COLO668 (cell line): ENCODE results near the gene HCAR1.
"Not testable (repeated sequence)": the region's sequence is repeated elsewhere in the genome, so short reads cannot be mapped to it uniquely, and the experiment has no call there.

Source experiments
- DNase-seq: peaks from one replicate; lab custom pipeline; 2025; ENCODE audit not compliant: unreplicated experiment; lab: John Stamatoyannopoulos, UW

Gene HCAR1

GRCh38 chr12:122722387-122722786, 8.3 kb downstream of the HCAR1 start:
- DNase-seq: no peak

DNA sequence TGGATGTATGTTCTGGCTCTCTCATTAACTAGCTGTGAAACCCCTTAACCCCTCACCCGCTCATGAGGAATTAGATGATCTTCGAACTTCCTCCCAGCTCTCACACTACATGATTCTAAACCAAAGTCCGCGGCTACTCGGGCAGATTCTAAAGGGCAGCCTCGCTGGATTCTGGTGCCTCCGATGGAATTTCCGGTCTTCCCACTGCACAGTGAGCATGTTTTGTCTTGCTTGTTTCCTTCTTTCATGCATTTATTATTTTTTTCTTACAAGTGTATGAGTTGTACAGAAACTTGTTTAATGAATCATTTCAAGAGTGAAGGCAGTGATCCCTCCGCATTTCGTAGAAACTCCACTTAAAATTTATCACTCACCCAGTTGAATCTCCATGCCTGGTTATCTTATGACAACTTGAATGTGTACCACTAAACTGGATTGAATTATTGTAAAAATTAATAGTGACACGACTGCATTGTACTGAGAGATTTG, 9.5 kb downstream of the HCAR1 start:
- DNase-seq: no peak

GRCh38 chr12:122716658-122717057, 14.0 kb downstream of the HCAR1 start, which contains the start of gene HCAR3:
Gene HCAR3, minus strand, starts transcription at chr12:122716811. Its CDS starts 74 bp downstream, at chr12:122716737.
- not testable (repeated sequence) for DNase-seq

- not testable (repeated sequence) for DNase-seq
These were observed 15.4 kb downstream of the HCAR1 start for GRCh38 chr12:122715211-122715610.

DNA sequence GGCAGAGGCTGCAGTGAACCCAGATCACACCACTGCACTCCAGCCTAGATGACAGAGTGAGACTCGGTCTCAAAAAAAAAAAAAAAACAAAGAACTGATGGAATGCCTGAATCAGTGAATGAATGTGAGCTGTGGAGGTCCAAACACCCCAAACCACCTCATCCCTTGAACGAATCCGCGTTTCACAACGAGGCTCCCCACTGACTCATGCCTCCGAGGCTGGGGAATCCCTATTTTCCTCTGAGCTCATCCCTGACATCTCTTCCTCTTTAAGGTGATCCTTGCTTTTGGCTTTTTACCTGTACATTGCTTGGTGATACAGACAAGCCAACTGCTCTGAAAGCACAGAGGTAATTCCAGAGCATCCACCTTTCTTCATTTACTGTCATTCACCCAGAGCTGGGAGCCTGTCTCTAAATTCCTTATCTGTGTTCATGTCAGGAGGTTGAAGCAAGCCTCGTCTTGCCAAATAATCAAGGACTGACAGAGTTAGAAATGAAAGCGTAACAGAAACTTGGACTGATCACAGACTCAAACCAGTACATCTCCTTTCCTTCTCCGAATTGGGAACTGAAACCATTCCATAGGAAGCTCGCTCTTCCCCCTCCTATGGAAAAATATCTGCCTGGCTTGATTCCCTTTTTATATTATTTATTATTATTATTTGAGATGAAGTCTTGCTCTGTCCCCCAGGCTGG, 17.0 kb downstream of the HCAR1 start:
- DNase-seq: not testable (repeated sequence)

DNA sequence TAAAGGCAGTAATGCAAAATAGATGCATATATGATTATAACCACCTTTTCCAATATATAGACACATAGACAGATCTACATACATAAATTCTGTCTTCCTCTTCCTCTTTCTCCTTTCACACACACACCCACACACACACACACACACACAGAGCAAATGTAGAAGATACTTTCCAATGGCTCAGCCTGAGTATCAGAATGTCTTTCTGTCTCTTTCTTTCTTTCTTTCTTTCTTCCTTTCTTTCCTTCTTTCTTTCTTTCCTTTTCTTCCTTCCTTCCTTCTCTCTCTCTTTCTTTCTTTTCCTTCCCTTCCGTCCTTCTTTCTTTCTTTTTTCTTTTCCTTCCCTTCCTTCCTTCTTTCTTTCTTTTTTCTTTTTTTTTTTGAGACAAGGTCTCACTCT, 19.4 kb downstream of the HCAR1 start:
- DNase-seq: not testable (repeated sequence)

- not testable (repeated sequence) for DNase-seq
These were observed 20.3 kb downstream of the HCAR1 start for GRCh38 chr12:122710341-122710740.

DNA sequence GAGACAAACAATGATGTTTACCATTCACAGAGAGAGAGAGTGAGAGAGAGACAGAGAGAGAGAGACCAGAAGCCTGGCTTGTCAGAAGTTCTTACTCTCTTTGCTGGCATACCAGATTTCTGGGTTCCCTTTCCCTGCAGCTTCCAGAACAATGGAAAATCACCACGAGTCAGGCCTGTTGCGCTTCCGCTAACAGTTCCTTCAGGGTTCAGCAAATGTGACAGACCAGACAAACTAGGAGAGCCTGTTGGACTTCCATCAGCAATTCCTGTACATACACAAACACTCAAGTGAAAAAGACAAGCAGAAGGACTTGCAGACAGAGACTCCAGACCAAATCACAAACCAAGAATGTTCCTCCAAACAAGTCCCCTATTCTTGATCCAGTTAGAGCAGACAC, 21.4 kb downstream of the HCAR1 start:
- DNase-seq: not testable (repeated sequence)

- not testable (repeated sequence) for DNase-seq
These were observed 26.8 kb downstream of the HCAR1 start for GRCh38 chr12:122703841-122704240.

DNA sequence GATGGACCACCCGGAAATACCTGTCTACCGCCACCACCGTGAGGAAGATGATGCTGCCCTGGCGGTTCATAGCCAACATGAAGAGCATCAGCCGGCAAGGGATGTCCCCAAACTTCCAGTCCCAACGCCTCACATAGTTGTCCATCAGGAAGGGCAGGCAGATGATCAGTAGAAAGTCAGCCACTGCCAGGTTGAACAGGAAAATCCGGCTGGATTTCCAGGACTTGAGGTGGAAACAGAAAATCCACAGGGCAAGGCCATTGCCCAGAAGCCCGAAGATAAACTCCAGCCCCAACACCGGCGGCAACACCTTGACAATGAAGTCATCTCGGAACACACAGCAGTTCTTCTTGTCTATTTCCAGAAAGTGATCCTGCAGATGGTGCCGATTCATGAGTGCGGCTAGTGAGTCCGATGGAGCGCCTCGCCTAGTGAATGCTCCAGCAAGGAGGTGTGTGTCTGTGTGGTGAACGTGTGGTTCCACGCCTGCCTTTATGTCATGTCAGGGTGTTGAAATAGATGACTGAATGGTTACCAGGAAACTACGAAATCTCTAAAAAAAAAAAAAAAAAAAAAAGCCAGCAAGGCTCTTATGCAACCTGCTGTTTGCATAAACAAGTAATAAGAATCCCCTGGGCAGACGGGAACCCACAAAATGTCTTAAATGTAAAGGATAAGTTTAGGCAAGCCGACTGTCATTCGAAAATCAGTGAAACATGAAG, 27.6 kb downstream of the HCAR1 start, which contains the start of gene HCAR2:
TSS of gene HCAR2 (minus strand) at position 468 of the 722 bp plus-strand sequence. CDS start at position 394, 74 bp downstream.
- not testable (repeated sequence) for DNase-seq

DNA sequence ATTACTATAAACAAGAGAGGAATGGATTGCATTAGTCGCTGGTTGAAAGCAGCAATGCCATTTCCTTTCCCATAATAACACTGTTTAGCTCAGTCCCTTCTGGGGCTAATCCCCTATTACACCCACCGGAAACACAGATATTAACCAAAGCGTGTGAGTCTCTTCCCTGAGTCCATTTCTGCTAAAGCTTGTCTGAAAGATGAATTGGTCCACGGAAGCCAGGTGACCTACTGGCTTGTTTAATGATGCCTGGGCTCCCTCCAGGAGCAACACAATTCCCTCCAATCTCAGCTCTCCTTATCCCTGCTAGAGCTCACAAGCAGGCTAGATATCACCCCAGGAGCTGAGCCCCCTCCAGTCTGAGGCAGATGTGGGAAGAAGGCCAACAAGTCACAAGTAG, 29.2 kb downstream of the HCAR1 start:
- DNase-seq: not testable (repeated sequence)

- not testable (repeated sequence) for DNase-seq
These were observed 30.5 kb downstream of the HCAR1 start for GRCh38 chr12:122700038-122700710.

DNA sequence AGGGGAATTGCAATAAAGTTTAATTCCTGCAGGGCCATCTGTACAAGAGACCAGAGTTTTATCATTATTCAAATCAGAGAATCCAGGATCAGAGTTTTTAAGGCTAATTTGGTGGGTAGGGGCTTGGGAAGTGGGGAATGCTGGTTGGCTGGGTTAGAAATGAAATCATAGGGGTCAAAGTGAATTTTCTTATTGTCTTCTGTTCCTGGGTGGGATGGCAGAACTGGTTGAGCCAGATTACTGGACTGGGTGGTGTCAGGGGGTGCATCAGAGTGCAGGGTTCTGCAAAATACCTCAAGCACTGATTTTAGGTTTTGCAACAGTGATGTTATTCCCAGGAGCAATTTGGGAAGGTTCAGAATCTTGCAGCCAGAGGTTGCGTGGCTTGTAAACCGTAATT, 33.7 kb downstream of the HCAR1 start:
- DNase-seq: not testable (repeated sequence)

DNA sequence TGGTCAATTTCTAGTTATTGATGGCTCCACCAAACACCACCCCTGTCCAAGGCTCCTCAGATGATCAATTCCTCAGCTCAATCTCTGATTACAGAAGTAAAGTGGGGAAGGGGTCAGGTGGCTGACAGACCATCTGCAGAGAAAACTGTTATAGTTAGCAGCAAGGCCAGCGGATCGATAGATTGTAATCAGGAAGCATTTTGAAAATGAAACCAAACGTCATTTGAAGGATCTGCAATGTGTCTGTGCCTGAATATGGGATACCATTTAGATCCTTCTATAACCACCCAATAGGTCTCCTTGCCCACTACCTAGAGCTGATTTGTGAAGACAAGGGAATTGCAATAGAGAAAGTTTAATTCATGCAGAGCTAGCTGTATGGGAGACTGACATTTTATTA, 39.1 kb downstream of the HCAR1 start:
- no peak for DNase-seq

DNA sequence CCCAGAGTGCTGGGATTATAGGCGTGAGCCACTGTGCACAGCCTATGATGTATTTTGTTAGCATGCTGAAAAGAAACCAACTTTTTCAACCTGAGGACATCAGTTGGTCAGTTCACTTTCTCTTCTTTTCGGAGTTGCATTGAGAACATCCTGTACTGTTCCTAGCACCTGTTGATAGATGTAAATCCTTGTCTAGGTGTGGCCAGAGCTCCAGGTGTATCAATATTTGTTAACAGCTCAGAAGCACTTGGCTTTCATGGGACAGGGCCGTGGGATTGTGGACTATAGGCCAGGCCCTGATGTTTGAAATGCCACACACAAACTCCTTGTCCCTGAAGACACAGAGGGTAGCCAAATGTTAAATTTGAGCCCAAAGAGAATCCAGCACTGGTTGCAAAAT, 42.4 kb downstream of the HCAR1 start:
- peak; percentile 65 for DNase-seq

DNA sequence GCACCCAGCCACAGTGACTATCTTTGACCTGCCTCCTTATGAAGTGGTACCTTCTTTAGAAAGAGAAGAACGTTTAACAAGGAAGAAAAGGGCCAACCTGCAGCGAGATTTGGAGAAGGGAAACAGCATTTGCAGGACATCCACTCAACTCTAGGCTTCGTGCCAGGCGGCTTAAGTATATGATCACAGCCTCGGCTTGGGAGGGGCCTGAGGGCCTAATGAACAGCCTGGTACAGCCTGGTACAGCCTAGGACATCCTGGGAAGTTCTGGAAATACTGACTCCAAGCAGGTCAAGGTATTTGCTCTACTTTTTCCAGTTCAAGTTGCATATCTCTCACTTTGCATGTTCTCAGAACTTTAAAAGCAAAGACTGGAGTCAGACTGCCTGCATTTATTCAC, 43.6 kb downstream of the HCAR1 start:
- peak; percentile 62 for DNase-seq

DNA sequence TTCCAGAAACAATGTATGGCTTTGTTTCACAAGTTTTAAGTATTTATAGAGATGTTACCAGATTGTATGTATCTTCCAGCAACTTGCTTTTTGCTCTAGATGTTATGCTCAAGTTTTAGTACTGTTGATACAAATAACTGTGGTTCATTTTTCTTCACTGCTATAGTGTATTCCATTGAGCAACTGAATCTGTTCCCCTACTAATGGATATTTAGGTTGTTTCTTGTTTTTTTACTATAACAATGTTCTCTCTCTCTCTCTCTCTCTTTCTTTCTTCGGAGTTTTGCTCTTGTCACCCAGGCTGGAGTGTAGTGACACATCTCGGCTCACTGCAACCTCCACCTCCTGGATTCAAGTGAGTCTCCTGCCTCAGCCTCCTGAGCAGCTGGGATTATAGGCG, 44.1 kb downstream of the HCAR1 start:
- no peak for DNase-seq

GRCh38 chr12:122684297-122684813, 46.3 kb downstream of the HCAR1 start:
- no peak for DNase-seq

DNA sequence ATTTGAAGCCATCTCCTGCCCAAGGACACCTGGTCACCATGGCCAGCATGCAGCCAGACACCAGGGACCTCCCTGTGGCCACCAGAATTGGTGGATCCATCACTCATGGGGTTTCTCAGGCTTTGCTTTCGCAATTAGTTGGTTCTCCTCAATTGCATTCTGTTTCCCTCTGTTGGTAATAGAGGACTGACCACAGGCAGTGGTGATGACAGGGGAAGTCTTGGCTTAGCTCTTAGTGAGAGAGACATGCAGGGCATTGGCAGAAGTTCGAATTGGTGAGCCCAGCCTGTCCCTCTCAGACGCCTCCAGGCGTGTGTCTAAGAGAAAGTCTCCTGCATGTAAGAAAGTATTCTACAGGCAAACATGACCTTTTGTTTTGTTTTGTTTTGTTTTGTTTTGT, 48.8 kb downstream of the HCAR1 start:
- DNase-seq: no peak

GRCh38 chr12:122680989-122681388, 49.7 kb downstream of the HCAR1 start:
- DNase-seq: not testable (repeated sequence)

- not testable (repeated sequence) for DNase-seq
These were observed 53.9 kb downstream of the HCAR1 start for GRCh38 chr12:122676781-122677180.
